Esophagus squamous epithelium (tissue), 4 donors: ENCODE results near the gene OR2F2.

ENCODE experiments used
- POLR2A ChIP-seq, 4 donors: fragments of 450-650 bp; IDR thresholded peaks; one replicate each; pipeline ENCODE4 v1.6.1; 2017; ENCODE audit warnings: antibody characterized with exemption in 4 of 4, mild to moderate bottlenecking in 4 of 4, moderate library complexity in 3 of 4
- TF ChIP-seq, protein P1 (sequence below), 6 experiments: fragments of 450-650 bp in 4 of 6; fragments of 200-600 bp in 2 of 6; sonication (generic) in 2 of 6; IDR thresholded peaks; one replicate each; pipeline ENCODE4 v1.5.1; 2016 to 2019; ENCODE audit warnings: antibody characterized with exemption in 6 of 6, mild to moderate bottlenecking in 4 of 6, moderate library complexity in 4 of 6

DNA sequence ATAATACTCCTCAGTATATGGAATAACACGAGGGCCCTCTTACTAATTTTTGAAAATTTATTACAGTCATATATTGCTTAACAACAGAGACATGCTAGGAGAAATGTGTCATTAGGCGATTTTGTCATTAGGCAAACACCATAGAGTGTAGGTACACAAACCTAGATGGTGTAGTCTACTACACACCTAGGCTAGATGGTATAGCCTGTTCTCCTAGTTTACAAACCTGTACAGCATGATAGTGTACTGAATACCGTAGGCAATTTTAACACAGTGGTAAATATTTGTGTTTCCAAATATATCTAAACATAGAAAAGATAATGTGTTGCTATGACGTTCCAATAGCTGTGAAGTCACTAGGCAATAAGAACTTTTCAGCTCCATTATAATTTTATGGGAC lies 32.4 kb downstream of the OR2F2 start:
- TF ChIP-seq, protein P1, sequence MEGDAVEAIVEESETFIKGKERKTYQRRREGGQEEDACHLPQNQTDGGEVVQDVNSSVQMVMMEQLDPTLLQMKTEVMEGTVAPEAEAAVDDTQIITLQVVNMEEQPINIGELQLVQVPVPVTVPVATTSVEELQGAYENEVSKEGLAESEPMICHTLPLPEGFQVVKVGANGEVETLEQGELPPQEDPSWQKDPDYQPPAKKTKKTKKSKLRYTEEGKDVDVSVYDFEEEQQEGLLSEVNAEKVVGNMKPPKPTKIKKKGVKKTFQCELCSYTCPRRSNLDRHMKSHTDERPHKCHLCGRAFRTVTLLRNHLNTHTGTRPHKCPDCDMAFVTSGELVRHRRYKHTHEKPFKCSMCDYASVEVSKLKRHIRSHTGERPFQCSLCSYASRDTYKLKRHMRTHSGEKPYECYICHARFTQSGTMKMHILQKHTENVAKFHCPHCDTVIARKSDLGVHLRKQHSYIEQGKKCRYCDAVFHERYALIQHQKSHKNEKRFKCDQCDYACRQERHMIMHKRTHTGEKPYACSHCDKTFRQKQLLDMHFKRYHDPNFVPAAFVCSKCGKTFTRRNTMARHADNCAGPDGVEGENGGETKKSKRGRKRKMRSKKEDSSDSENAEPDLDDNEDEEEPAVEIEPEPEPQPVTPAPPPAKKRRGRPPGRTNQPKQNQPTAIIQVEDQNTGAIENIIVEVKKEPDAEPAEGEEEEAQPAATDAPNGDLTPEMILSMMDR (IDR thresholded peaks at IDR 0.05) = no peak
- no peak for TF ChIP-seq POLR2A (IDR thresholded peaks at IDR 0.05)
